HL-60 (cell line): ENCODE data around the gene KIF7.

Experiments used
- DNase-seq, 2 experiments: peaks; one replicate each; pipeline ENCODE4 v3.0.0-alpha.2; 2010 to 2020; ENCODE audit warnings: low read depth in 1 of 2, low spot score in 1 of 2
- H3K27ac ChIP-seq: fragments of 250-450 bp; sonication (Bioruptor Pico); replicated peaks from 2 replicates; pipeline ENCODE4 v1.5.1; 2020; ENCODE audit warnings: mild to moderate bottlenecking, moderate library complexity
- H3K27me3 ChIP-seq: fragments of 250-450 bp; sonication (Bioruptor Pico); 2 replicates; pipeline ENCODE4 v1.5.1; 2021; ENCODE audit warnings: mild to moderate bottlenecking, moderate library complexity; ENCODE audit not compliant: insufficient read depth, poor library complexity, severe bottlenecking
- H3K4me3 ChIP-seq: replicated peaks from 2 replicates; pipeline ENCODE4 v1.5.1; 2011; ENCODE audit warnings: mild to moderate bottlenecking, control low read depth, low read length; ENCODE audit not compliant: insufficient read depth
- GABPA ChIP-seq: IDR thresholded peaks from 2 replicates; pipeline ENCODE4 v1.6.1; 2012; ENCODE audit warnings: low read depth
- POLR2AphosphoS5 ChIP-seq: IDR thresholded peaks from 2 replicates; pipeline ENCODE4 v1.6.1; 2012; ENCODE audit warnings: low read depth
- REST ChIP-seq: IDR thresholded peaks from 2 replicates; pipeline ENCODE4 v1.6.1; 2012; ENCODE audit warnings: low read depth; ENCODE audit not compliant: insufficient replicate concordance
- SPI1 ChIP-seq: IDR thresholded peaks from 2 replicates; pipeline ENCODE4 v1.6.1; 2012; ENCODE audit warnings: low read depth, mild to moderate bottlenecking, borderline replicate concordance
- long read RNA-seq: library from polyadenylated mRNA; unstranded; transcript quantifications from one replicate; pipeline ENCODE4 v2.0.0, GENCODE V29; 2020
- TF ChIP-seq, protein P1 (sequence below): IDR thresholded peaks from one replicate; pipeline ENCODE4 v1.5.1; 2011; ENCODE audit warnings: low read length, control low read depth, inconsistent platforms; ENCODE audit not compliant: insufficient read depth

Gene KIF7
- long read RNA-seq, partial matches to known transcripts = 0 of 3 reads
- long read RNA-seq, other reads (novel, unspliced or antisense) = 3 of 3 reads

GRCh38 chr15:89654847-89655805 lies at the start of gene KIF7:
TSS of gene KIF7 (minus strand) at chr15:89655467. CDS start at chr15:89652930, 2,537 bp downstream.
- TF ChIP-seq GABPA = no peak
- TF ChIP-seq POLR2AphosphoS5 = no peak
- TF ChIP-seq, protein P1, sequence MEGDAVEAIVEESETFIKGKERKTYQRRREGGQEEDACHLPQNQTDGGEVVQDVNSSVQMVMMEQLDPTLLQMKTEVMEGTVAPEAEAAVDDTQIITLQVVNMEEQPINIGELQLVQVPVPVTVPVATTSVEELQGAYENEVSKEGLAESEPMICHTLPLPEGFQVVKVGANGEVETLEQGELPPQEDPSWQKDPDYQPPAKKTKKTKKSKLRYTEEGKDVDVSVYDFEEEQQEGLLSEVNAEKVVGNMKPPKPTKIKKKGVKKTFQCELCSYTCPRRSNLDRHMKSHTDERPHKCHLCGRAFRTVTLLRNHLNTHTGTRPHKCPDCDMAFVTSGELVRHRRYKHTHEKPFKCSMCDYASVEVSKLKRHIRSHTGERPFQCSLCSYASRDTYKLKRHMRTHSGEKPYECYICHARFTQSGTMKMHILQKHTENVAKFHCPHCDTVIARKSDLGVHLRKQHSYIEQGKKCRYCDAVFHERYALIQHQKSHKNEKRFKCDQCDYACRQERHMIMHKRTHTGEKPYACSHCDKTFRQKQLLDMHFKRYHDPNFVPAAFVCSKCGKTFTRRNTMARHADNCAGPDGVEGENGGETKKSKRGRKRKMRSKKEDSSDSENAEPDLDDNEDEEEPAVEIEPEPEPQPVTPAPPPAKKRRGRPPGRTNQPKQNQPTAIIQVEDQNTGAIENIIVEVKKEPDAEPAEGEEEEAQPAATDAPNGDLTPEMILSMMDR = no peak
- TF ChIP-seq REST = no peak
- no peak for TF ChIP-seq SPI1
- Histone ChIP-seq H3K27me3 (peaks cover 30% of the 10 kb centered on the region), H3K4me3 (peak within 1 kb of the TSS; percentile 19; the same call in 1 of the 2 replicates), H3K27ac (no peak within 1 kb of the TSS)
- DNase-seq = no peak

- no peak for DNase-seq
- Histone ChIP-seq H3K27ac (no peak overlapping the region), H3K27me3 (no peaks in the 10 kb centered on the region), H3K4me3 (no peak overlapping the region)
- no peak for TF ChIP-seq POLR2AphosphoS5
- TF ChIP-seq SPI1 = no peak
Measured at GRCh38 chr15:89704411-89704810, 49.1 kb upstream of the KIF7 start.

GRCh38 chr15:89695198-89695597 lies 39.9 kb upstream of the KIF7 start:
- Histone ChIP-seq H3K4me3 (no peak overlapping the region), H3K27me3 (peaks cover 2% of the 10 kb centered on the region), H3K27ac (no peak overlapping the region)
- DNase-seq = no peak
- TF ChIP-seq, protein P1 = no peak
- no peak for TF ChIP-seq GABPA
- no peak for TF ChIP-seq SPI1
- TF ChIP-seq POLR2AphosphoS5 = no peak
- no peak for TF ChIP-seq REST

GRCh38 chr15:89693696-89694095 lies 38.4 kb upstream of the KIF7 start:
- Histone ChIP-seq H3K4me3 (no peak overlapping the region), H3K27me3 (peaks cover 2% of the 10 kb centered on the region), H3K27ac (no peak overlapping the region)
- DNase-seq = no peak
- TF ChIP-seq POLR2AphosphoS5 (no peak), REST (no peak), GABPA (no peak), SPI1 (no peak)
- TF ChIP-seq, protein P1 = no peak
